Measurements from ENCODE around the gene RALGAPA2.

RALGAPA2 gene

GRCh38 chr20:20391766-20392165 is 320.7 kb downstream of the RALGAPA2 start:
- no peak for TF ChIP-seq OSR1 (CRISPR knock-in tag; IDR thresholded peaks at IDR 0.05)
- TF ChIP-seq ZC3H10 (CRISPR knock-in tag; IDR thresholded peaks at IDR 0.05): no peak
- no peak for TF ChIP-seq CREB5 (CRISPR knock-in tag; IDR thresholded peaks at IDR 0.05; ENCODE audit: low read depth)
- no peak for TF ChIP-seq CSRNP3 (CRISPR knock-in tag; IDR thresholded peaks at IDR 0.05)
- TF ChIP-seq TSHZ2 (CRISPR knock-in tag; IDR thresholded peaks at IDR 0.05): no peak
- no peak for TF ChIP-seq ZNF70 (CRISPR knock-in tag; IDR thresholded peaks at IDR 0.05)
- no peak for TF ChIP-seq RARB (CRISPR knock-in tag; IDR thresholded peaks at IDR 0.05)
- TF ChIP-seq PATZ1 (CRISPR knock-in tag; IDR thresholded peaks at IDR 0.05; ENCODE audit: borderline replicate concordance): no peak
- TF ChIP-seq BACH2 (CRISPR knock-in tag; IDR thresholded peaks at IDR 0.05; ENCODE audit: borderline replicate concordance): no peak
- ATAC-seq: no peak

GRCh38 chr20:20391115-20391514 is 321.3 kb downstream of the RALGAPA2 start:
- no peak for ATAC-seq
- TF ChIP-seq ZC3H10 (CRISPR knock-in tag; IDR thresholded peaks at IDR 0.05): no peak
- TF ChIP-seq ARNTL (CRISPR knock-in tag; IDR thresholded peaks at IDR 0.05; ENCODE audit: borderline replicate concordance, low read depth): no peak
- TF ChIP-seq ISL1 (CRISPR knock-in tag; IDR thresholded peaks at IDR 0.05): no peak
- no peak for TF ChIP-seq ESRRG (CRISPR knock-in tag; IDR thresholded peaks at IDR 0.05)
- TF ChIP-seq CREB5 (CRISPR knock-in tag; IDR thresholded peaks at IDR 0.05; ENCODE audit: low read depth): no peak
- no peak for TF ChIP-seq ZFP3 (CRISPR knock-in tag; IDR thresholded peaks at IDR 0.05)
- no peak for TF ChIP-seq POU6F1 (CRISPR knock-in tag; IDR thresholded peaks at IDR 0.05; ENCODE audit: borderline replicate concordance, low read depth)
- TF ChIP-seq CSRNP3 (CRISPR knock-in tag; IDR thresholded peaks at IDR 0.05): no peak

- ATAC-seq: no peak
- TF ChIP-seq RARB (CRISPR knock-in tag; IDR thresholded peaks at IDR 0.05) (no peak), CREB5 (CRISPR knock-in tag; IDR thresholded peaks at IDR 0.05; ENCODE audit: low read depth) (no peak), TSHZ2 (CRISPR knock-in tag; IDR thresholded peaks at IDR 0.05) (no peak), TCF4 (CRISPR knock-in tag; IDR thresholded peaks at IDR 0.05; ENCODE audit: borderline replicate concordance) (no peak), PATZ1 (CRISPR knock-in tag; IDR thresholded peaks at IDR 0.05; ENCODE audit: borderline replicate concordance) (no peak), ZFP30 (CRISPR knock-in tag; IDR thresholded peaks at IDR 0.05) (no peak), ZNF70 (CRISPR knock-in tag; IDR thresholded peaks at IDR 0.05) (no peak), PPARA (CRISPR knock-in tag; IDR thresholded peaks at IDR 0.05; ENCODE audit: borderline replicate concordance) (no peak), OSR1 (CRISPR knock-in tag; IDR thresholded peaks at IDR 0.05) (no peak), SNAI2 (CRISPR knock-in tag; IDR thresholded peaks at IDR 0.05) (no peak)
Observed at GRCh38 chr20:20390393-20390792, 322.1 kb downstream of the RALGAPA2 start.
